Embryonic facial prominence (tissue), 1 donor: ENCODE results near the gene HLA-DRB5.
"Not testable (repeated sequence)": the region's sequence is repeated elsewhere in the genome, so short reads cannot be mapped to it uniquely, and the experiment has no call there.

ENCODE experiments used
- DNase-seq: peaks from one replicate; pipeline ENCODE4 v3.0.0-alpha.2; 2016; ENCODE audit errors: extremely low spot score

Gene HLA-DRB5

GRCh38 chr6:32517654-32518445 is 12.2 kb downstream of the HLA-DRB5 start:
- no peak for DNase-seq

- DNase-seq, result no peak
These were observed 29.1 kb downstream of the HLA-DRB5 start for GRCh38 chr6:32501016-32501415.

- DNase-seq, result no peak
These were observed 37.7 kb downstream of the HLA-DRB5 start for GRCh38 chr6:32492351-32492750.

- no peak for DNase-seq
These were observed 38.4 kb downstream of the HLA-DRB5 start for GRCh38 chr6:32491700-32492099.

GRCh38 chr6:32488083-32488482 is 42.0 kb downstream of the HLA-DRB5 start:
- DNase-seq, result no peak

GRCh38 chr6:32484614-32484998 is 45.5 kb downstream of the HLA-DRB5 start:
- no peak for DNase-seq

- DNase-seq, result no peak
These were observed 46.0 kb downstream of the HLA-DRB5 start for GRCh38 chr6:32483968-32484613.

GRCh38 chr6:32475392-32476206 is 54.5 kb downstream of the HLA-DRB5 start:
- no peak for DNase-seq

GRCh38 chr6:32473376-32474348 is 56.4 kb downstream of the HLA-DRB5 start:
- DNase-seq, result not testable (repeated sequence)

- DNase-seq, result no peak
These were observed 57.2 kb downstream of the HLA-DRB5 start for GRCh38 chr6:32472781-32473375.

GRCh38 chr6:32467743-32468503 is 62.2 kb downstream of the HLA-DRB5 start:
- not testable (repeated sequence) for DNase-seq
